Loucy (cell line): Measurements from ENCODE around the gene PHACTR1.

Experiments
- H2AFZ ChIP-seq: fragments of 200-600 bp; sonication (generic); 2 replicates; pipeline ENCODE4 v1.6.0; 2016; ENCODE audit warnings: antibody characterized with exemption, mild to moderate bottlenecking, low read length, moderate library complexity
- H3F3A ChIP-seq: fragments of 200-600 bp; 2 replicates; pipeline ENCODE4 v1.6.0; 2016; ENCODE audit warnings: antibody characterized with exemption, low read depth, mild to moderate bottlenecking
- H3K27me3 ChIP-seq: fragments of 200-600 bp; sonication (generic); 2 replicates; pipeline ENCODE4 v1.6.1; 2014; ENCODE audit warnings: low read length, mild to moderate bottlenecking; ENCODE audit not compliant: insufficient read depth, poor library complexity, severe bottlenecking
- H3K36me3 ChIP-seq: fragments of 200-600 bp; sonication (generic); 2 replicates; pipeline ENCODE4 v1.6.1; 2016; ENCODE audit warnings: low read length; ENCODE audit not compliant: insufficient read depth
- H3K4me1 ChIP-seq: fragments of 200-600 bp; sonication (generic); 2 replicates; pipeline ENCODE4 v1.5.1; 2014; ENCODE audit warnings: low read length, mild to moderate bottlenecking; ENCODE audit not compliant: insufficient read depth, poor library complexity, severe bottlenecking
- H3K4me2 ChIP-seq: fragments of 200-600 bp; sonication (generic); 2 replicates; pipeline ENCODE4 v1.6.0; 2014; ENCODE audit warnings: antibody characterized with exemption, low read length, low read depth, mild to moderate bottlenecking; ENCODE audit not compliant: poor library complexity, severe bottlenecking
- H3K4me3 ChIP-seq: fragments of 200-600 bp; sonication (generic); 2 replicates; pipeline ENCODE4 v1.5.1; 2014; ENCODE audit warnings: low read length, mild to moderate bottlenecking, mixed read lengths; ENCODE audit not compliant: poor library complexity, severe bottlenecking
- H3K79me2 ChIP-seq: fragments of 200-600 bp; sonication (generic); 2 replicates; pipeline ENCODE4 v1.6.1; 2014; ENCODE audit warnings: low read length; ENCODE audit not compliant: insufficient read depth
- H3K9ac ChIP-seq: fragments of 200-600 bp; sonication (generic); 2 replicates; pipeline ENCODE4 v1.6.0; 2014; ENCODE audit warnings: mild to moderate bottlenecking, low read depth, low read length, moderate library complexity; ENCODE audit not compliant: poor library complexity, severe bottlenecking
- H3K9me2 ChIP-seq: fragments of 200-600 bp; sonication (generic); replicated peaks from 2 replicates; pipeline ENCODE4 v1.6.1; 2016; ENCODE audit warnings: low read depth, low read length, mixed read lengths
- H3K9me3 ChIP-seq: fragments of 200-600 bp; sonication (generic); 2 replicates; pipeline ENCODE4 v1.6.1; 2014; ENCODE audit warnings: mild to moderate bottlenecking, antibody characterized with exemption, low read length, low read depth; ENCODE audit not compliant: insufficient read depth
- H4K20me1 ChIP-seq: fragments of 200-600 bp; sonication (generic); 2 replicates; pipeline ENCODE4 v1.6.0; 2014; ENCODE audit warnings: antibody characterized with exemption, low read length, mild to moderate bottlenecking; ENCODE audit not compliant: insufficient read depth, poor library complexity, severe bottlenecking
- CTCF ChIP-seq: fragments of 200-600 bp; sonication (generic); conservative IDR thresholded peaks from 2 replicates; pipeline ENCODE4 v1.5.1; 2014; ENCODE audit warnings: mild to moderate bottlenecking, antibody characterized with exemption, low read length
- EZH2phosphoT487 ChIP-seq: fragments of 200-600 bp; IDR thresholded peaks from 2 replicates; pipeline ENCODE4 v1.6.1; 2018; ENCODE audit warnings: antibody characterized with exemption, mild to moderate bottlenecking, moderate library complexity, borderline replicate concordance

The PHACTR1 gene

GRCh38 chr6:12772416-12772815 lies 55.8 kb downstream of the PHACTR1 start:
- Histone ChIP-seq H3K27me3 (no peaks in the 10 kb centered on the region), H4K20me1 (no peaks in the 10 kb centered on the region), H3K79me2 (no peaks in the 10 kb centered on the region)

GRCh38 chr6:12776291-12776690 lies 59.7 kb downstream of the PHACTR1 start:
- Histone ChIP-seq H3K9ac (no peak overlapping the region), H3K36me3 (no peaks in the 10 kb centered on the region), H3K9me2 (no peaks in the 10 kb centered on the region), H3K9me3 (no peaks in the 10 kb centered on the region), H3K4me1 (no peaks in the 10 kb centered on the region), H3K4me3 (no peak overlapping the region), H3K27me3 (no peaks in the 10 kb centered on the region), H3K4me2 (no peak overlapping the region), H4K20me1 (no peaks in the 10 kb centered on the region), H3F3A (no peaks in the 10 kb centered on the region), H3K79me2 (no peaks in the 10 kb centered on the region), H2AFZ (no peak overlapping the region)
- TF ChIP-seq CTCF (no peak), EZH2phosphoT487 (no peak)

More at GRCh38 chr6:12772416-12772815, 55.8 kb downstream of the PHACTR1 start:
- Histone ChIP-seq H2AFZ (no peak overlapping the region), H3K9ac (no peak overlapping the region), H3K36me3 (no peaks in the 10 kb centered on the region), H3K9me3 (no peaks in the 10 kb centered on the region), H3K9me2 (no peaks in the 10 kb centered on the region), H3F3A (no peaks in the 10 kb centered on the region), H3K4me3 (no peak overlapping the region), H3K4me1 (no peaks in the 10 kb centered on the region), H3K4me2 (no peak overlapping the region)
- TF ChIP-seq EZH2phosphoT487 (no peak), CTCF (no peak)

- Histone ChIP-seq H3K9me2 (no peaks in the 10 kb centered on the region), H3K4me3 (no peak overlapping the region), H3K27me3 (no peaks in the 10 kb centered on the region), H3K4me1 (no peaks in the 10 kb centered on the region), H3K79me2 (no peaks in the 10 kb centered on the region), H3K4me2 (no peak overlapping the region), H3K9me3 (no peaks in the 10 kb centered on the region), H3K9ac (no peak overlapping the region), H2AFZ (no peak overlapping the region), H3K36me3 (no peaks in the 10 kb centered on the region), H3F3A (no peaks in the 10 kb centered on the region), H4K20me1 (no peaks in the 10 kb centered on the region)
- TF ChIP-seq CTCF (no peak), EZH2phosphoT487 (no peak)
Measured at GRCh38 chr6:12779772-12780171, 63.2 kb downstream of the PHACTR1 start.
